ENCODE measurements around the gene AHDC1. TPM values are rescaled to one million over a fixed set of nuclear protein-coding genes. Genes with fewer than 3 reads are reported as not detected.
A peak's percentile ranks its signal among the peaks of the same experiment; 100 is the strongest.

AHDC1 gene
- polyA plus RNA-seq, 1 donor from 2014 or later = 5.3 TPM

DNA sequence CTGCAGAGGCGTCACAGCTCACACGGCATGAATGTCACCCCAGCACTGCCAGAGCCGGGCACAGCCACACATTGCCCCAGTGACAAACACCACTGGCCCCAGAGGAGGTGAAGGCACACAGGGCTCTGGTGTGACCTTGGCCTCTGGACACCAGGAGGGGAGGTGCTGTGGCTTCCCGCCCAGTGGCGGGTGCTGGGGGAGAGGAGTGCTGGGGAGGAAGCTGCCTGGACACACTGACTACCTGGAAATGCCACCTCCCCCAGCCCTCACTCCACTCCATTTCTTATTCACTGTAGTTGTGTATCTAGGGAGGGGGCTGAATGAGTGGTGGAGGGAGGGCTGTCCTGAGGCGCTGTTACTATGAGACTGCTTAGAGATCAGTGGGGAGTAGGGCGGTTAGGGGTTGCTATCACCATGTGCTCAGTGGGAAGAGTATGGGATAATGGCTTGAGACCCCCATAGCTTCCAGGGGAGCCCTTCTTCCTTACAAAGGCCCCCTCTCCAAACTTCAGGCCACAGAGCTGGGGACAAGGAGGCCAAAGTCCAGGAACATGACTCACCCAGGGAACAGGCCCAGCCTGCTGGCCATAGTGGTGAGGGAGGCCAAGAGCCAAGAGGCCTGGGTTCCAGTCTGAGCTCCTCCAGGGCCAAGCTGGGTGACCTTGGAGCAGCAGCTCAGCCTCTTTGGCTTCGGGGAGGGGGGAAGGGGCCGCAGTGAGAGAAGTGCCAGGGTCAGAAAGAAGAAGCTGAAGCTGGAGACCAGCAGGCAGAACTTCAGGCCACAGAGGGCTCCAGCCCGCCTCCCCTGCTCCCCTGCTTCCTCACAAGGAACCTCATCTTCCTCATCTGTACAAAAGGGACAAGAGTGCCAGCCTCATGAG, 40.1 kb downstream of the AHDC1 start:
- H3K9me2 ChIP-seq (ENCODE audit: insufficient read depth, low read length) = no peaks in the 10 kb centered on the region

DNA sequence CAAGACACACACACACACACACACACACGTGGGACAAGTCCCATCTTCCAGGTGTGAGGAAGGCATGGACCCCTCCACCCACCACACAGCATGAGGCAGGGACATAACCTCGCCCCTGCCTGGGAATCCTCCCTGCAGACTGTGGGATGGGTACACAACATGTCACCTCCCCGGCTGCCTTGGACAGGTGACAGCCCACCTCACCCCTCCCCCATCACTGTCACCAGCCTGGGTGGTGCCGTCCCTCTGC, 40.7 kb downstream of the AHDC1 start:
- H3K9me3 ChIP-seq (ENCODE audit: low read length) = no peaks in the 10 kb centered on the region
- peaks cover 9% of the 10 kb centered on the region for H3F3A ChIP-seq (ENCODE audit: insufficient read depth, low read length, poor library complexity, severe bottlenecking)
- no peaks in the 10 kb centered on the region for H3K36me3 ChIP-seq (ENCODE audit: insufficient read depth, low read length)
- no peaks in the 10 kb centered on the region for H4K20me1 ChIP-seq (ENCODE audit: insufficient read depth)
- no peak overlapping the region for H3K4me2 ChIP-seq (ENCODE audit: low read length)
- no peaks in the 10 kb centered on the region for H3K9me2 ChIP-seq (ENCODE audit: insufficient read depth, low read length)
- H2AFZ ChIP-seq (ENCODE audit: low read depth, low read length) = no peak overlapping the region
- H3K79me2 ChIP-seq (replicated peaks; ENCODE audit: insufficient read depth, low read length) = peaks cover 57% of the 10 kb centered on the region
- no peaks in the 10 kb centered on the region for H3K27me3 ChIP-seq (ENCODE audit: insufficient read depth, low read depth, low read length)
- H3K27ac ChIP-seq (ENCODE audit: low read length) = peak overlapping the region; percentile 88
- peak overlapping the region; percentile 13 for H3K9ac ChIP-seq (ENCODE audit: low read length)
- H3K4me3 ChIP-seq (ENCODE audit: low read length) = peak overlapping the region; percentile 14
- TF ChIP-seq CTCF (IDR thresholded peaks at IDR 0.05; ENCODE audit: poor library complexity, severe bottlenecking) (no peak), EP300 (conservative IDR thresholded peaks at IDR 0.05; ENCODE audit: poor library complexity, severe bottlenecking) (no peak), SMC3 (conservative IDR thresholded peaks at IDR 0.05; ENCODE audit: poor library complexity) (no peak), RAD21 (conservative IDR thresholded peaks at IDR 0.05) (no peak), POLR2AphosphoS5 (IDR thresholded peaks at IDR 0.05) (no peak), EZH2 (IDR thresholded peaks at IDR 0.05; ENCODE audit: borderline replicate concordance, insufficient read depth, low read length, poor library complexity, severe bottlenecking) (no peak), TAF1 (IDR thresholded peaks at IDR 0.05; ENCODE audit: low read depth) (no peak), MXI1 (conservative IDR thresholded peaks at IDR 0.05; ENCODE audit: poor library complexity, severe bottlenecking) (no peak)

More for the DNA sequence above, 40.1 kb downstream of the AHDC1 start:
- Histone ChIP-seq H3K79me2 (replicated peaks; ENCODE audit: insufficient read depth, low read length) (peaks cover 55% of the 10 kb centered on the region), H4K20me1 (ENCODE audit: insufficient read depth) (no peaks in the 10 kb centered on the region), H3K27ac (ENCODE audit: low read length) (peak overlapping the region; percentile 88), H3K27me3 (ENCODE audit: insufficient read depth, low read depth, low read length) (no peaks in the 10 kb centered on the region), H3K9ac (ENCODE audit: low read length) (peak overlapping the region; percentile 13), H2AFZ (ENCODE audit: low read depth, low read length) (no peak overlapping the region), H3K9me3 (ENCODE audit: low read length) (no peaks in the 10 kb centered on the region), H3K36me3 (ENCODE audit: insufficient read depth, low read length) (no peaks in the 10 kb centered on the region), H3F3A (ENCODE audit: insufficient read depth, low read length, poor library complexity, severe bottlenecking) (peaks cover 9% of the 10 kb centered on the region), H3K4me2 (ENCODE audit: low read length) (no peak overlapping the region), H3K4me3 (ENCODE audit: low read length) (peak overlapping the region; percentile 14)
- no peak for TF ChIP-seq MXI1 (conservative IDR thresholded peaks at IDR 0.05; ENCODE audit: poor library complexity, severe bottlenecking)
- no peak for TF ChIP-seq EZH2 (IDR thresholded peaks at IDR 0.05; ENCODE audit: borderline replicate concordance, insufficient read depth, low read length, poor library complexity, severe bottlenecking)
- TF ChIP-seq EP300 (conservative IDR thresholded peaks at IDR 0.05; ENCODE audit: poor library complexity, severe bottlenecking) = no peak
- no peak for TF ChIP-seq POLR2AphosphoS5 (IDR thresholded peaks at IDR 0.05)
- no peak for TF ChIP-seq RAD21 (conservative IDR thresholded peaks at IDR 0.05)
- TF ChIP-seq TAF1 (IDR thresholded peaks at IDR 0.05; ENCODE audit: low read depth) = no peak
- no peak for TF ChIP-seq SMC3 (conservative IDR thresholded peaks at IDR 0.05; ENCODE audit: poor library complexity)
- TF ChIP-seq REST (IDR thresholded peaks at IDR 0.05; ENCODE audit: borderline replicate concordance) = no peak
- TF ChIP-seq CTCF (IDR thresholded peaks at IDR 0.05; ENCODE audit: poor library complexity, severe bottlenecking) = no peak

All from neural cell (in vitro differentiated cells).